NCI-H1092 treated with DMSO at 0.1 percent for 48 hours (cell line): ENCODE measurements around the gene ALPK1.
A peak's percentile ranks its signal among the peaks of the same experiment; 100 is the strongest.

Experiments
- DNase-seq: peaks from one replicate; lab custom pipeline; 2025; lab: John Stamatoyannopoulos, UW

Gene ALPK1

DNA sequence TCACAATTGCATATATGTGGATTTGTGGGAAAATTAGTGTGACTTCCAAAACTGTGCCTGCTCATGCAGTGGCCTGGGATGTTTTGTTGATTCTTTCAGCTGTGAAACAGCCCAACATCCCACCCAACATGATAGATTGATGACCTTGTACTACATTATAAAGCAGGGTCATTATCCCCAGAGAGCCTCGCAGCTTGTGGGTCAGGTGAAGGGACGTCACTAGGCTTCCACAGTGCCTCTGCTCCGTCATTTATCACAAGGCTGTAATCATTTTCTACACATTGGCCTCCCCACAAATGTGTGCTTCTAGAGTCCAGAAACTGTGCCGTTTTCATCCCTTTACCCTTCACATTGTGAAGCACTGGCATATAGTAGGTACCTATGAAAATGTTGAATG, 31.6 kb downstream of the ALPK1 start:
- no peak for DNase-seq

GRCh38 chr4:112329672-112330375, 32.7 kb downstream of the ALPK1 start:
- no peak for DNase-seq

DNA sequence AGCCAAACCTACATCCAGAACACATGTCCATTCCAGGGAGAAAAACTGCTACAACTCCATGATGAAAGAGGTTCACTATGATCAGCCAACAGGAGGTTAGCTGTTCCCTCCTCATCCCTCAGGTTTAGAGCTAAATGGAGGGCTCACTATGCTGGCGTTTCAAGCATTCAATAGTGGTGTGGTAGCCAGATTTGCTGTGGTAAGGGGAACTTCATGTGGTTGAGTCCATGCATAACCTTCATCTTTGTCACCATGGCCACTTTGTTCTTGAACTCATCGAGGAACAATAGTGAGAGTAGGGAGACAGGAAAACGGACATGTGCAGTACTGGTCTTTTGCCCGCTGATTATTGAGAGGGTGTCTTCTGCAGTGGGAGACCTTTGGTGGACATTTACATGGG, 33.8 kb downstream of the ALPK1 start:
- no peak for DNase-seq

DNA sequence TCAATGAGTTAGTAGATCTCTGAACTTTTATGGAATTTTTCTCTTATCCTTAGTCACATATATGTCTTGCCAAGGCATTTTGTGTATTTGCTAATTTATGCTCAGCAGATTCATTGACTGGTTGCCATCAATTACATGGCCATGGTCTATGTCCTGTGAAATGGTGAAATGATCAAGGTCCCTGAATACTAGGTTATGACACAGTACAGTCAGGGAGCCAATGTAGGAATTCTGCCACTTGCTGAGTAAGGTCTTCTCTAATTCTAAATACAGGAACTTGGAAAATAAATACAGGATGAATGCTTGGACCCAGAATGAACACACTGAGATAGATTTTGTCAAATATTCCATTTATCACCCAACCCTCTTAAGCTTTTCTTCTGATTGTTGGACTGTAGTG, 35.2 kb downstream of the ALPK1 start:
- DNase-seq: no peak

GRCh38 chr4:112340023-112340422, 42.9 kb downstream of the ALPK1 start:
- no peak for DNase-seq

DNA sequence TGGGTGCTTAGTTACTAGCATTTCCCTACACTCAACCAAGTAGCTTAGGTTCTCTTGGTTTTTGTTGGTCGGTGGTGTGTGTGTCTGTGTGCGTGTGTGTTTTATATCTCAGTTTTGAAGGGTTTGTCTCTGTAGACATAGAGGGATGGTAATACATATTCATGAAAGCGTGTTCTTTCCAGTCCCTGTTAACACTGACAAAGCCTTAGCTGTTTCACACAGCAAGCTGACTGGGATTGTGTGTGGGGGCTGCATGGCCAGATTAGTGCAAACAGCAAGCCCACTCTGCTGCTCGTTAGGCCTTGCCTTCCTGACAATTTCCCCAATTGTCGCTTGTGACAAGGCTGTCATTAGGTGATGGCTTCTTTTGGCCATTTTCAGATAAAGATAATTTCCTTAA, 43.9 kb downstream of the ALPK1 start:
- DNase-seq: no peak

GRCh38 chr4:112343330-112344080, 46.3 kb downstream of the ALPK1 start:
- DNase-seq: peak; percentile 93

DNA sequence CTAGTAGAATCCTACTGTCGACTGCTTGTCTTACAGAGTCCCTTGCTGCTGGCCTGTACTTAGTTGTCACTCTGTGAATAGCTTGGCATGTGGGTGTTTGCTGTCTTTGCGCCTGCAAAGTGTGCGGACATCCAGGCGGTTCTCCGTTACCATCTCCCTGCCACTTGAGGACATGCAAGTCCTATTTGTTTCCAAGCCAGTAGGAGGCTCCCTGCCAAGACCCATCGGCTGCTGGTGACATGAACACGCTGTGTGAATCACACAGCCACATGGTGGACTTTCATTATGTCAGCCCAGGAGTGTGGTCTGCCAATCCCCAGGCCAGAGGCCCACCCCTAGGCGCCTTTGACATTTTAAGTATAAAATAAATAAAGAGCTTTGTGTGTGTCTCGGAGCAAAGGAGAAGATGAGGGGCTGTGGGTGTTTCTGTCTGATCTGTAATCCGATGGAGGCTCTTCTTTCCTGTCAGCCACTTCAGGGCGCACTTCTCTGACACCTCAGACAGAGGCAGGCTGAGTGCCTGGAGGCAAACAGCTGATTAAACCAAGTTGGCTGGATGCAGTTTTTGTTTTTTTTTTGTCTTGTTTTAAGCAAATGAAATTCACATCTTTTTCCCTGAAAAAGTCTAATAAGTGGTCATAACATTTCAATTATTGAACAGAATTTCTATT, 51.5 kb downstream of the ALPK1 start:
- DNase-seq: peak; percentile 95

DNA sequence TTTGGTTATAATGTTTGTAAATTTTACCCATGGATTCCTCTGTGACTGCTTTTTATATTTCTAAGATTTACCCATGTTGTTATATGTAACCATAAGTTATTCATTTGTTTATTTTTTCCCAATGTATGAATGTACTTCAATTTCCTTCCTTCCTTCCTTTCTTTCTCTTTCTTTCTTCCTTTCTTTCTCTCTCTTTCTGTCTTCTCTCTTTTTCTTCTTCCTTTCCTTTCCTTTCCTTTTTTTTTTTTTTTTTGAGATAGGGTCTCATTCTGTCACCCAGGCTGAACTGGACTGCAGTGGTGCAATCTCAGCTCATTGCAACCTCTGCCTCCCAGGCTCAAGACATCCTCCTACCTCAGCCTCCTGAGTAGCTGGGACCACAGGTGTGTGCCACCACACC, 55.6 kb downstream of the ALPK1 start:
- DNase-seq: no peak

DNA sequence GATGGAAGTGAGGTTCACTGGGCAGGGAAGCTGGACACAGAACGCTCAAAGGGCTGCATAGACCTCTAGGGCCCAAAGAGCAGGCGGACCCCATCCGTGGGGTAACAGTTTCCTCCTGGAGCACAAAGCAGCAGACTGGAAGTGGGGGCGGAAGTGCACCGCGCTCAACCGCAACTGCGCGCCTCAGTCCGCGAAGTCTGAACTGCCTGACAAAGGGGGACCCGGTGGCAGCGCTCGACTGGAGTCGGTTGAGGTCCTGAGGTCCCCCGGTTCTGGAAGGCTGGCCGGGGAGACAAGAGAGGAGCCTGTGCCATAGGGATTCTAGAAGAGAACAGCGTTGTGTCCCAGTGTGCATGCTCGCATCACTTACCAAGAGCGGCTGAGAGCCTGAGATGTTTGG, 58.5 kb downstream of the ALPK1 start:
- DNase-seq: no peak

DNA sequence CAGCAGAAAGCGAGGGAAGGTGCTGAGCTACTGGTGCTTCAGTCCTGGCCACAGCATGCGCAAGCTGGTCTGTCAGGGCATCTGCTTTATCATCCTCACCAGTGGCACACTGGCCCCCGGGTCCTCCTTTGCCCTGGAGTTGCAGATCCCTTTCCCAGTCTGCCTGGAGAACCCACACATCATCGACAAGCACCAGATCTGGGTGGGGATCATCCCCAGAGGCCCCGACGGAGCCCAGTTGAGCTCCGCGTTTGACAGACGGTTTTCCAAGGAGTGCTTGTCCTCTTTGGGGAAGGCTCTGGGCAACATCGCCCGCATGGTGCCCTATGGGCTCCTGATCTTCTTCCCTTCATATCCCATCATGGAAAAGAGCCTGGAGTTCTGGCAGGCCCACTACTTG, 60.3 kb downstream of the ALPK1 start:
- DNase-seq: no peak

- no peak for DNase-seq
Observed at GRCh38 chr4:112357897-112358296, 60.7 kb downstream of the ALPK1 start.

DNA sequence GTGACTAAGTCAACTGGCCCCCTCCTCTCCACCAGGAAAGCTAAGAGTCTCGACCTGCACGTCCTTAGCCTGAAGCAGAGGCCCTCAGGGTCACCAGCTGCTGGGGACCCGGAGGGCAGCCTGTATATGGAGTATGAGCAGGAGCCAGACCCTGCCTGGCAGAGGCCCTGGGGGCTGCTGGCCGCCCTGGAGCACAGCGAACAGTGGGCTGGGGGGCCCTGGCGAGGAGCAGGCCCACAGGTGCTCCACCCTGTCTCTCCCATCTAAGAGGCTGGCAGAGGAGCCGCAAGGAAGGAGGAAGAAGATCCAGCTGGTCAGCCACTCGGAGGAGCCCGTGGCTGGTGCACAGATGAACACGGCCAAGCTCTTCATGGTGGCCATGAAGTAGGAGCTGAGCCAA, 61.2 kb downstream of the ALPK1 start:
- no peak for DNase-seq

DNA sequence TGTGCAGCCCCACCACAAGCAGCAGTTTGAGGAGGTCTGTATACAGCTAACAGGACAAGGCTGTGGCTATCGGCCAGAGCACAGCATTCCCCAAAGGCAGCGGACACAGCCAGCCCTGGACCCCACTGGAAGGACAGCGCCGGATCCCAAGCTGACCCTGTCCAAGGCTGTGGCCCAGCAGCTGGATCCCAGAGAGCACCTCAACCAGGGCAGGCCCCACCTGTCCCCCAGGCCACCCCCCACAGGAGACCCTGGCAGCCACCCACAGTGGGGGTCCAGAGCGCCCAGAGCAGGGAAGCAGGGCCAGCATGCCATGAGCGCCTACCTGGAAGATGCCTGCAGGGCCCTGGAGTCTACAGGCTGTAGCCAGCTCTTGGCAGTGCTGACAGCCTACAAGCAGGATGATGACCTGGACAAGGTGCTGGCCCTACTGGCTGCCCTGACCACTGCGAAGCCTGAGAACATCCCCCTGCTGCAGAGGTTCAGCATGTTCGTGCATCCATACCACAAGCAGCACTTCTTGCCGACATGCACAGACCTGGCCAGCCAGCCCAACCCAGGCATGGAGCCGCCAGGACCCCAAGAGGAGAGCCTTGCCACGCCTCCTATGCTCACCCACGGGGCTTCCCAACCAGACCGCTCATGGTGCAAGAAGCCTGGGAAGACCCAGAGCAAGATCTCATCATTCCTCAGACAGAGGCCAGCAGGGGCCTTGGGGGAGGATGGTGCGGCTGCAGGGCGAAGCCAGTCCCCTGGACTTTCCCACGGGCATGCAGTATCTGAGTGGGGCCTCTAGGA, 62.0 kb downstream of the ALPK1 start:
- DNase-seq: no peak

DNA sequence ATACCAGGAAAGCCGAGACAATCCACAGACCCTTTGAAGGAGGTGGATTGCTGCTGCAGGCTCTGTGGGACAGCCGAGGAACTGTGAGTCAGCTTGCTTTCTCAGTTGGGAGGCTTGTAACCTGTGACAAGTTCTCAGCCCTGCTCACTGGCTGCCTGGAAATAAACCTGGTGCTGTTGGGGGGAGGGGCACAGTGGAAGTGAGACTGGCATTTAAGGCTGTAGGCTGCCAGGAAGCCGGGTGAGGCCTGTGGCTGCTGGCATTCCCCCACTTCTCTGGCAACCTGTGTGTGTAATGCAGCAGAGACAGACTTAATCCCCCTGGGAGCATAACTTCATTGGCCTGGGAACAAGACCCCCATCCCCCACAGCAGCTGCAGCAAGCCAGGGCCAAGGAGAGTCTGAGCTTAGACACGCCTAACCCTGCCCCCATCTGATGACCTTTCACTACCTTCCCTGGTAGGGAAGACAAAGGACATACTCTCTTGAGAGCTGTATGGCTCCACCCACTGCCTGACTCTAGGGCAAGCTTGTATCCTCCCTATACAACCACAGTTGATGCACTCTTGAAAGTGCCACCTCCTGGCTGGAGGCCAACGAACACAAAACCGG, 64.1 kb downstream of the ALPK1 start:
- DNase-seq: no peak

DNA sequence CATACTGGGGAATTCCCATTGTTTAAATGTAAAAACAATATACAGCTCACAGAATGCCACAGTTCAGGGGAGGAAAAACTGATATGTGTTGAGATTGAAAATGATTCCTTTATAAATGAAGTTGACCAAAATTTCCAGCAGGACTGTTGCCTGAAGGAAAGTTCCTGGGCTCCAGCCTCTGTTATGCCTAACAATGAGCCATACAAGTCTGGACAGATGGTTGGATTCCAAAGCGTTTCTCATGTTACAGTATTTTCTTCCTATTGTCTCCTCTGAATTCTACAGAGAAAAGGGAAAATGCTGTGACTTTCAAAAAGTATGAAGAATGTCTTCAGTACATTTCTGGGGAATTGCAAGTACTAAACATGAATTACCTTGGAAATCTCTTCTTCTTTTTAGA, 73.3 kb downstream of the ALPK1 start:
- DNase-seq: no peak

- DNase-seq: no peak
Observed at GRCh38 chr4:112371361-112371760, 74.2 kb downstream of the ALPK1 start.

- DNase-seq: no peak
Observed at GRCh38 chr4:112374850-112375249, 77.7 kb downstream of the ALPK1 start.

DNA sequence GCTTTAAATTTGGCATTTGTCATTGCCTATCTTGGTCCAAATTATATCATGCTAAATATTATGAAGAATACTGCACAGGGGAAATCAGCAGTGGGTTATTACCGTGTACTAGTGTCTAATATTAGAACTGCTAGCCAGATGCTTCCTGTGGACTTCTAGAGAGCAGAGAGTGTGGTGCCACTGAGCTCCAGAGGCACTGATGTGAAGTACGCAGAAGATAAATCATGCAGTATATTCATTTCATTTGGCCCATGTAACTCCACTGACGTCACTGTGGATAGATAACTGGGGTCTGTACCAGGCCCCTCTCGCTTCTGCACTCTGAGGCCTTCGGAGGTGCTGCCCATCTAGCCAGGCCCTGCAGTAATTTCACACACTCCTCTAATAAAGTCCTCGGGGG, 80.0 kb downstream of the ALPK1 start:
- DNase-seq: no peak

GRCh38 chr4:112377594-112378242, 80.5 kb downstream of the ALPK1 start:
- DNase-seq: no peak

DNA sequence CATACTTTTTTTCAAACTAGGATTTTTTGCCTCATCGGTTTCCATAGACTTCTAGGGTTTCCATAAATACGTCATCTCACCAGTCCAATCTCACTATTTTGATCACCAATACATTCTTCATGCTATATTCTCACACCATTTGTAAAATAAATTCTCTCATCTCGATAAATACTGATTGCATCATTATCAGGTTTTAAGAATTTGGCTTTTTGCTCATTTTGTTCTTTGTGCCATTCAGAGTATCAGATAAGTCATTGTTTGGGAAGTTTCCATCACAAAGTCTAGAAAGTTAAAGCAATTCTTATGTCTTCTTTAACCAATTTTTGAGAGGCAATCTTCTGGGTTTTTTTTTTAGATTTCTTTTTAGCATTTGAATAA, 81.1 kb downstream of the ALPK1 start:
- DNase-seq: no peak

GRCh38 chr4:112378858-112379257, 81.7 kb downstream of the ALPK1 start:
- no peak for DNase-seq
